ENCODE measurements around the gene DNAJC19.

Gene DNAJC19

DNA sequence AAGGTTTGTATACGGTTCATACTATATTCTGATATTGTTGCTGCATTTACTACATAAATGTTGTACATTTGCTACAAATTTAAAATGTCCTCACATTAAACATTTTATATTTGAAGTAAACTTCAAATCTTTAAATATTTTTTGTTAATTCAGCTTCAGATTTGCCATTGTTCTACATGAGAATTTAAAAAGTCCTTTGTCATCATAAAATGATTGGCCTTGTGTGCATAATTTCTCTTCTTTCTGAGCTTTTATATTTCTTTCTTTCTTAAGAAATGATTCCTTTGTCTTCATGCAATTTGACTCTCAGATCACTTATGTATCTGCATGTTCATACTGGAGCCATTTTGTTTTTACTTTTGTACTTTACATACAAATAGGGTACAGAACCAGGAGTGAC lies 28.0 kb downstream of the DNAJC19 start:
- H3K4me3 ChIP-seq (ENCODE audit: low read depth, low read length) = no peak overlapping the region
- TF ChIP-seq, protein P1, sequence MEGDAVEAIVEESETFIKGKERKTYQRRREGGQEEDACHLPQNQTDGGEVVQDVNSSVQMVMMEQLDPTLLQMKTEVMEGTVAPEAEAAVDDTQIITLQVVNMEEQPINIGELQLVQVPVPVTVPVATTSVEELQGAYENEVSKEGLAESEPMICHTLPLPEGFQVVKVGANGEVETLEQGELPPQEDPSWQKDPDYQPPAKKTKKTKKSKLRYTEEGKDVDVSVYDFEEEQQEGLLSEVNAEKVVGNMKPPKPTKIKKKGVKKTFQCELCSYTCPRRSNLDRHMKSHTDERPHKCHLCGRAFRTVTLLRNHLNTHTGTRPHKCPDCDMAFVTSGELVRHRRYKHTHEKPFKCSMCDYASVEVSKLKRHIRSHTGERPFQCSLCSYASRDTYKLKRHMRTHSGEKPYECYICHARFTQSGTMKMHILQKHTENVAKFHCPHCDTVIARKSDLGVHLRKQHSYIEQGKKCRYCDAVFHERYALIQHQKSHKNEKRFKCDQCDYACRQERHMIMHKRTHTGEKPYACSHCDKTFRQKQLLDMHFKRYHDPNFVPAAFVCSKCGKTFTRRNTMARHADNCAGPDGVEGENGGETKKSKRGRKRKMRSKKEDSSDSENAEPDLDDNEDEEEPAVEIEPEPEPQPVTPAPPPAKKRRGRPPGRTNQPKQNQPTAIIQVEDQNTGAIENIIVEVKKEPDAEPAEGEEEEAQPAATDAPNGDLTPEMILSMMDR (conservative IDR thresholded peaks at IDR 0.05; ENCODE audit: low read depth, low read length) = no peak
- no peak for DNase-seq (ENCODE audit: low read depth)

DNA sequence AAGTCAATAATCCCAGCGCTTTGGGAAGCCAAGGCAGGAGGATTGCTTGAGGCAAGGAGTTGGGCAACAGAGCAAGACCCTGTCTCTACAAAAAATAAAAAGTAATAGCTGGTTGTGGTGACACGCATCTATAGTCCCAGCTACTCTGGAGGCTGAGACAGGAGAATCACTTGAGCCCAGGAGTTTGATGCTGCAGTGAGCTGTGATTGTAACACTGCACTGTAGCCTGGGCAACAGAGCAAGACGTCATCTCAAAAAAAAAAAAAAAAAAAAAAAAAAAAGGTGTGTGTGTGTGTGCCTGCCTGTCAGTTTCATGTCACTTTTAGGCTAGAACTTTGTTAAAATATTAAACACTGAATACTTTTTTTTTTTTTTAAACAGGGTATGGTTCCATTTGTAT lies 28.4 kb downstream of the DNAJC19 start:
- DNase-seq (ENCODE audit: low read depth) = no peak
- TF ChIP-seq, protein P1 (conservative IDR thresholded peaks at IDR 0.05; ENCODE audit: low read depth, low read length) = no peak
- H3K4me3 ChIP-seq (ENCODE audit: low read depth, low read length) = no peak overlapping the region

DNA sequence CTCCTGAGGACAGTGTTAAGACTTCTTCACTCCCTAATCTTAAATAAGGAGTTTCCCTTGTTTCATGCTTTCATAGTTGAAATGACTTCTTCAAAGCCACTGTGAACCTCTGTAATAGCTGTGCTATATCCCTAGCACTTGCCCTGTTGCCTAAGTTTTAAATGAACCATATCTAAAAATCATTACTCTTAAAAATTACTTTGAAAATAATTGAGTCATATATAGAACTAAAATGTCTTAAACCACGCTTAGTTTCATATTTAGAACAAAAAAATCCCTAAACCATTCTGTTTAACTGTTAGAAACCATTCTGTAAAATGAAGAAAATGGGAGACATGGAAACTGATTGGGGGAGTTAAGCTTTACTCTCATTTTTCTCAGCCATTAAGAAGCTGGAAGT lies 29.8 kb downstream of the DNAJC19 start:
- TF ChIP-seq, protein P1 (conservative IDR thresholded peaks at IDR 0.05; ENCODE audit: low read depth, low read length) = no peak
- H3K4me3 ChIP-seq (ENCODE audit: low read depth, low read length) = no peak overlapping the region
- no peak for DNase-seq (ENCODE audit: low read depth)

DNA sequence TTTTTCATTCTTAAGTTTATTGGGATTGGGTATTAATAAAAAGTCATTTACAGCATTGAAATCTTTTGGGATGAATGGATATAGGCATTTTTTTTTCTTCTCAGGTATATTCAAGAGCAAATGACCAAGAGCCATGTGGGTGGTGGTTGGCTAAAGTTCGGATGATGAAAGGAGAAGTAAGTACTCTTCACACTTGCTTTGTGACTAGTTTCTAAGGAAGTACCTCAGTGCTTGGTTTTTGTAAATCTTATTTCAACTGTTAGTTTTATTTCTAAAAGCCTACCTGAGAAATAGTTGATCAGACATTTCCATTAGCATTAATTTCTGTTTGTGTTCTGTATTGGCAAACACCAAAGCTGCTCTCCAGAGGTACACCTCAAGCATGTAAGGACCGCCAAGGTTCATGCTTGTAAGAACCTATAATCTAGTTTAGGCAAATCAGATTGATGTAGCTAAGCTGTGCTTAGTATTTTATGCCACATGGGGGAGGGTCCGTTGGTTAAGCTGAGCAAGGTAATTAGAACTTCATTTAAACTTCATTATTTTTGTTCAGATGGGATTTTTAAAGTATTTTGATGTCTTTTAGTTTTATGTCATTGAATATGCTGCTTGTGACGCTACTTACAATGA lies 41.7 kb downstream of the DNAJC19 start:
- DNase-seq (ENCODE audit: low read depth) = no peak
- H3K4me3 ChIP-seq (ENCODE audit: low read depth, low read length) = no peak overlapping the region
- TF ChIP-seq, protein P1 (conservative IDR thresholded peaks at IDR 0.05; ENCODE audit: low read depth, low read length) = no peak

DNA sequence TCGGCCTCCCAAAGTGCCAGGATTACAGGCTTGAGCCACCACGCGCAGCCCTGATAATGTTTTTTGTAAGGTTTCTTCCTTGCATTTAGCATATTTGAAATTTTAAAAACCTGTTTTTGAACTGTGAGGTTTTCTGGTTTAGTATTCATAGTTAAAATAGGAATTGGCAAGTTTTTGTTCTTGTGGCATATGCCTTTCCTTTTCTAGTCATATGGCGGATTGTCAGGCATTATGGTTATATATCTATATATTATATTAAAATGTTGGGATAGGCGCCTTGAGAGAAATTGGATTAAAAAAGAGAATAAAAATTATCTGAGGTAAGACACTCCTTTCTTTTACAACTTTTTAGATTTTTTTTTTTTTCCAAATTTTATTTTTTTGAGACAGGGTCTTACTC lies 48.7 kb downstream of the DNAJC19 start:
- TF ChIP-seq, protein P1 (conservative IDR thresholded peaks at IDR 0.05; ENCODE audit: low read depth, low read length) = no peak
- DNase-seq (ENCODE audit: low read depth) = no peak

DNA sequence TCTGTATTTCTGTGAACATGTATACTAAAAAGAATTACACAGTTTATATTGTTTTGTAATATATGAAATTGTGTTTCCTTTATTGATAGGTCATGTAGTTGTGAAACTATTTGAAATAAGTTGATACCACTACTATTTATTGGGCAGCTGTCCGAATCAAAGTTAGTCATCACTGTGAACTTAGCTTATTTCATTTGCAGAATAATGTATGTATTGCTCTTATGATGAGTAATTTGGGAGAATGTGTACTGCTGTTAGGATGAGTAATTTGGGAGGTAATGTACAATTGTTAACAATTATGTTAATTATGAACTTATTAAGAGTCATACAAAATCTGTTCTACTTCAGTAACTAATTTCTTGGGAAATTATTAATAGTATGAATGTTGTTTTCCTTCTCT lies 54.9 kb downstream of the DNAJC19 start:
- no peak overlapping the region for H3K4me3 ChIP-seq (ENCODE audit: low read depth, low read length)
- TF ChIP-seq, protein P1 (conservative IDR thresholded peaks at IDR 0.05; ENCODE audit: low read depth, low read length) = no peak
- DNase-seq (ENCODE audit: low read depth) = no peak

More for the DNA sequence above, 48.7 kb downstream of the DNAJC19 start:
- H3K4me3 ChIP-seq (ENCODE audit: low read depth, low read length) = no peak overlapping the region
